Bronchial epithelial cell (primary cell): ENCODE measurements around the gene RPL27A. TPM values are rescaled to one million over a fixed set of nuclear protein-coding genes. Genes with fewer than 3 reads are reported as not detected.

Experiments used
- DNase-seq: peaks from one replicate; pipeline ENCODE4 v3.0.0-alpha.2; 2010; ENCODE audit warnings: low read depth
- FAIRE-seq: peaks from 2 replicates; lab custom pipeline; 2011; peaks lifted over from hg19 to GRCh38; lab: Jason Lieb, UNC
- H3K27me3 ChIP-seq: 2 replicates; pipeline ENCODE4 v1.5.1; 2011; ENCODE audit warnings: low read length; ENCODE audit not compliant: control insufficient read depth, insufficient read depth
- H3K36me3 ChIP-seq: 2 replicates; pipeline ENCODE4 v1.5.1; 2011; ENCODE audit warnings: low read length; ENCODE audit not compliant: control insufficient read depth, insufficient read depth
- H3K4me3 ChIP-seq: 2 replicates; pipeline ENCODE4 v1.5.1; 2011; ENCODE audit warnings: mild to moderate bottlenecking, low read depth, low read length, control low read depth
- total RNA-seq: library from RNA; depleted of rRNA; stranded (reverse); fragments of >200 nt; gene quantifications from 2 replicates; pipeline ENCODE4 v1.2.1, GENCODE V29; 2014
- TF ChIP-seq, protein P1 (sequence below): IDR thresholded peaks from 2 replicates; pipeline ENCODE4 v1.5.1; 2011; ENCODE audit warnings: mild to moderate bottlenecking, moderate library complexity, low read length, control low read depth, inconsistent platforms; ENCODE audit not compliant: insufficient read depth, severe bottlenecking

Gene RPL27A
- total RNA-seq, 1 donor from 2014 or later: 1,407 TPM

DNA sequence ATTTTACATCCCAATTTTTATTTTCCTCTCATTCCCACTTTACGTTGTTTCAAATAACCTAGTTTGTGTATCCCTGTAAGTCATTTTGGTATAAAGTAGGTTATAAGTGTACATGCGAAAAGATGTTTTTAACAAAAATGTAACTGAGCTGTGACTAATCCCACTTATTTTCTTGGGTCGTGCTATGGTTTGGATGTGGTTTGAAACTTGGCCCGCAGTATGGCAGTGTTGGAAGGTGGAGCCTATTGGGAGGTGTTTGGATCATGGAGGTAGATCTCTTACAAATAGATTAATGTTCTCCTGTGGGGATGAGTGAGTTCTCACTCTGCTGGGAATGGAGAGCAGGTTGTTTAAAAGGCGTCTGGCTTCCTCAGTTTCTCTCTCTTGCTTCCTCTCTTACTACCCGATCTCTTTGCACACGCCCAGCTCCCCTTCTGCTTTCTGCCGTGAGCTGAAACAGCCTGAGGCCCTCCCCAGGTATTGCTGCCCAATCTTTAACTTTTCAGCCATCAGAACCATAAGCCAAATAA, 7.2 kb downstream of the RPL27A start:
- no peak overlapping the region for H3K4me3 ChIP-seq
- no peaks in the 10 kb centered on the region for H3K27me3 ChIP-seq
- H3K36me3 ChIP-seq: peaks cover 15% of the 10 kb centered on the region
- TF ChIP-seq, protein P1, sequence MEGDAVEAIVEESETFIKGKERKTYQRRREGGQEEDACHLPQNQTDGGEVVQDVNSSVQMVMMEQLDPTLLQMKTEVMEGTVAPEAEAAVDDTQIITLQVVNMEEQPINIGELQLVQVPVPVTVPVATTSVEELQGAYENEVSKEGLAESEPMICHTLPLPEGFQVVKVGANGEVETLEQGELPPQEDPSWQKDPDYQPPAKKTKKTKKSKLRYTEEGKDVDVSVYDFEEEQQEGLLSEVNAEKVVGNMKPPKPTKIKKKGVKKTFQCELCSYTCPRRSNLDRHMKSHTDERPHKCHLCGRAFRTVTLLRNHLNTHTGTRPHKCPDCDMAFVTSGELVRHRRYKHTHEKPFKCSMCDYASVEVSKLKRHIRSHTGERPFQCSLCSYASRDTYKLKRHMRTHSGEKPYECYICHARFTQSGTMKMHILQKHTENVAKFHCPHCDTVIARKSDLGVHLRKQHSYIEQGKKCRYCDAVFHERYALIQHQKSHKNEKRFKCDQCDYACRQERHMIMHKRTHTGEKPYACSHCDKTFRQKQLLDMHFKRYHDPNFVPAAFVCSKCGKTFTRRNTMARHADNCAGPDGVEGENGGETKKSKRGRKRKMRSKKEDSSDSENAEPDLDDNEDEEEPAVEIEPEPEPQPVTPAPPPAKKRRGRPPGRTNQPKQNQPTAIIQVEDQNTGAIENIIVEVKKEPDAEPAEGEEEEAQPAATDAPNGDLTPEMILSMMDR: no peak
- no peak for FAIRE-seq
- DNase-seq: no peak

DNA sequence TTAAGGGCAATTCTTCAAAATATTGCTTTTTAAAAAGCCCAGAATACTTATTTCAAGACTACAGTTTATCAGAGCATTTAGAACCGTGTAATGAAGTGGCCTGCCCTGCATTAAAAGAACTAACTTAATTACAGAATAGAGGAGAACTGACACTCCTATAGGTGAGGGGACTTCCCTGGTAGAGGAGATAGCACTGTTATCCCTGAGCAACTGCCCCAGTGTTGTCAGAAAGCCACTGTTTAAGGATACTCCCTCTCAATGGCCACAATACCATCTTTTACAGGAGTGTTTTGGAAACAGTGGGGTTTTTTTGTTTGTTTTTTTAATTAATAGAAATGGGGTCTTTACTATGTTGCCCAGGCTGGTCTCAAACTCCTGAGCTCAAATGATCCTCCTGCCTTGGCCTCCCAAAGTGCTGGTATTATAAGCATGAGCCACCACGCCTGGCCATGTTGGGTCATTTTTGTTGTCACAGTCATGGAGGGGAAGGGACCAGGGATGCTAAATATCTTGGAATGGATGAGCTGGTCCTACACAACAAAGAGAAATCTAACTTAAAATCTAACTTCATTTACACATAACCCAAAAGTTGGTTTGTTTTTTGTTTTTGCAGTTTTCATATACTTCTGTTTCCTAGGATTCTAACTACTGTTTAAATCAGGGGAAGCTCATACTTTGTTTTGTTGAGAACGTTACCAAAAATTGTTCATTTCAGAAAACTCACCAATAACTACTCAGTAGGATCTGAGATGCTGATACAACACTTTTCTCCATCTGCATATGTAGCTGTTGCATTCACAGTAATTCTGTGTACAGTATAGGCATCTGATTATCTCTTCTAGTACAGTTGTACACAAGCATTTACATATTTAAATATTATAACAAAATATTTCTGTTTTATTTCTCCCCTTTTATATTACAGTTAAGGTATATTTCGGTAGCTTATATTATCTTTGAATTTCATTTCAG, 8.1 kb downstream of the RPL27A start:
- FAIRE-seq (no peak), DNase-seq (no peak)
- peaks cover 12% of the 10 kb centered on the region for H3K36me3 ChIP-seq

DNA sequence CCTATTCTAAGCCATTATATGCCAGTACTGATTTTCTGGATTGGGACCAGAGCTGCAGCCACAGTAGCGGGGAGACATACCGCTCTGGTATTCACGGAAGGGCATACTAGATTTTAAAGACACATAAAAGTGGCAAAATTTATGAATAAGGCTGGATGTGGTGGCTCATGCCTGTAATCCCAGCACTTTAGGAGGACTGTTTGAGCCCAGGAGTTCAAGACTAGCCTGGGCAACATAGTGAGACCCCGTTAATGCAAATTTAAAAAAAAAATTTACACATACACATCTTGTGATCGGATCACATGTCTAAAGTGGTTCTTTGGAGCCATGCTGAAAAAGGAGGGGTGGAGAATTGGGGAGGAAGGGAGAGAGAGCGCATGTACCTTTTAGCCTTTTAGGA, 9.0 kb downstream of the RPL27A start:
- no peaks in the 10 kb centered on the region for H3K27me3 ChIP-seq
- H3K4me3 ChIP-seq: no peak overlapping the region
- FAIRE-seq (no peak), DNase-seq (no peak)
- TF ChIP-seq, protein P1: no peak
- peaks cover 10% of the 10 kb centered on the region for H3K36me3 ChIP-seq

More for the DNA sequence above, 8.1 kb downstream of the RPL27A start:
- Histone ChIP-seq H3K4me3 (no peak overlapping the region), H3K27me3 (no peaks in the 10 kb centered on the region)
- TF ChIP-seq, protein P1: no peak

DNA sequence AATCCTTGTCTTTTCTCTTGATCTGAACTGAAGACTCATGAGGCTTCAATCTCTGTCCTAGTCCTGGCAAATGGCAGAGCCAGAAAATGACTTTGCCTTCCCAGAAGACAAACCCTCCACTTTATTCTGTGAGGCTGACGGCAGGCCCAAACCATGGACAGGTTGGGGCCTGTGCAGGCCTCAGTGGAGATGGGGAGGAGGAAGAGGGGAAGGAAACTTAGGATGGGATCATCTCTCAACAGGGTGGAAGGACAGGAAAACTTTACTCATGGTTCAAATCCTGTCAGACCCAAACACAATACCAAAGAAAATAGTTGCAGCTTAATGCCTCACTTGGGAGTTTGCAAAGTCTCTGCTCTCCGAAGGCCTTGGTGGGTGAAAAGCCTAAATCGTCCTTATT, 9.8 kb downstream of the RPL27A start:
- Histone ChIP-seq H3K27me3 (no peaks in the 10 kb centered on the region), H3K36me3 (peaks cover 12% of the 10 kb centered on the region), H3K4me3 (no peak overlapping the region)
- TF ChIP-seq, protein P1: no peak
- FAIRE-seq: no peak
- peak; percentile 38 for DNase-seq

DNA sequence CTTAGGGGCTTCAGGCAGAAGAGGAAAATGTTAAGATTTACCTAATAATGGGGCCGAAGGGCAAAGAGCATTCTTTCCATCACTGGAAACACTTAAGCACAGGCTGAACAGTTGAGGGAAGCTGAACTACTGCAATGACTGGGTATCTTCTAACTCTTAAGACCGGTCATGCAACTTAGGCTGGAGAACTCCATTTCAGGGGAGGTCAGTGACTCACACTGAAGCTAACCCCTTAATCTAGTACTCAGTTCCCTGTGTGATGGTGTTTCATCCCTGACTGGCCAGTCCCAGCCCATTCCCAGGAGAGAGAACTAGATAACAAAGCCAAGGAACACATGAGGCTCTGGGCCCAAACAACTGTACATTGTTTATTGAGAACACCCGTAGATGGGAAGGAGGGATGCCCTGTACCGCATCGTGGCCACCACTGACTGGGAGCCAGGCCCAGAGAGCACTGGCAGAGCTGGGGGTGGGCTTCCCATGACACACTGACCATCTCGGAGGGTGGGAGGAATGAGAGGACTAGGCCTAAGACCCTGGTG, 10.5 kb downstream of the RPL27A start:
- no peak overlapping the region for H3K4me3 ChIP-seq
- FAIRE-seq (no peak), DNase-seq (no peak)
- TF ChIP-seq, protein P1: no peak
- H3K27me3 ChIP-seq: no peaks in the 10 kb centered on the region
- peaks cover 13% of the 10 kb centered on the region for H3K36me3 ChIP-seq
